HepG2 (cell line): ENCODE measurements around the gene RILPL1. TPM values are rescaled to one million over a fixed set of nuclear protein-coding genes. Genes with fewer than 3 reads are reported as not detected.

ENCODE experiments used
- CBX2 ChIP-seq, 2 experiments: fragments of 200-600 bp in 1 of 2; sonication (generic); formaldehyde crosslinking in 1 of 2; IDR thresholded peaks; 2 replicates each; pipeline versions ENCODE4 v1.7.0 to v1.8.1; 2018 to 2022; ENCODE audit warnings: low read depth in 2 of 2, low read length in 1 of 2, mild to moderate bottlenecking in 1 of 2, missing genetic modification reagents in 1 of 2
- ELF4 ChIP-seq: sonication (generic); formaldehyde crosslinking; IDR thresholded peaks from 2 replicates; pipeline ENCODE4 v1.5.0; 2020; ENCODE audit warnings: missing genetic modification reagents, mild to moderate bottlenecking, moderate library complexity, borderline replicate concordance
- FOXO1 ChIP-seq: sonication (generic); formaldehyde crosslinking; IDR thresholded peaks from 2 replicates; pipeline ENCODE4 v1.4.0; 2020; ENCODE audit warnings: missing genetic modification reagents
- HDAC2 ChIP-seq: sonication (generic); formaldehyde crosslinking; IDR thresholded peaks from 2 replicates; pipeline ENCODE4 v1.4.0; 2020; ENCODE audit warnings: missing genetic modification reagents
- KAT8 ChIP-seq: IDR thresholded peaks from 2 replicates; pipeline ENCODE4 v1.6.1; 2016; ENCODE audit warnings: missing genetic modification reagents, missing compliant biosample characterization
- MAX ChIP-seq: IDR thresholded peaks from 2 replicates; pipeline ENCODE4 v1.6.1; 2012; ENCODE audit warnings: inconsistent platforms
- NCOA2 ChIP-seq: sonication (generic); formaldehyde crosslinking; IDR thresholded peaks from 2 replicates; pipeline ENCODE4 v1.8.0; 2022; ENCODE audit warnings: inconsistent platforms
- NFYB ChIP-seq: sonication (generic); formaldehyde crosslinking; IDR thresholded peaks from 2 replicates; pipeline ENCODE4 v1.4.0; 2020; ENCODE audit warnings: missing genetic modification reagents
- PATZ1 ChIP-seq: sonication (generic); formaldehyde crosslinking; IDR thresholded peaks from 2 replicates; pipeline ENCODE4 v1.4.0; 2020; ENCODE audit warnings: missing genetic modification reagents
- PHF21A ChIP-seq: sonication (generic); formaldehyde crosslinking; IDR thresholded peaks from 2 replicates; pipeline ENCODE4 v1.5.0; 2020; ENCODE audit warnings: mild to moderate bottlenecking, missing genetic modification reagents
- POGK ChIP-seq: sonication (generic); formaldehyde crosslinking; conservative IDR thresholded peaks from 2 replicates; pipeline ENCODE4 v1.8.0; 2022; ENCODE audit warnings: mild to moderate bottlenecking, moderate library complexity, missing genetic modification reagents
- SIN3A ChIP-seq: IDR thresholded peaks from 2 replicates; pipeline ENCODE4 v1.6.1; 2011; ENCODE audit warnings: low read depth, mild to moderate bottlenecking, control low read depth, low read length, borderline replicate concordance
- SNAPC2 ChIP-seq: sonication (generic); formaldehyde crosslinking; IDR thresholded peaks from 2 replicates; pipeline ENCODE4 v1.8.1; 2022; ENCODE audit warnings: mild to moderate bottlenecking, missing genetic modification reagents
- TSC22D2 ChIP-seq: sonication (generic); formaldehyde crosslinking; IDR thresholded peaks from 2 replicates; pipeline ENCODE4 v1.5.1; 2020; ENCODE audit warnings: missing genetic modification reagents, mild to moderate bottlenecking, borderline replicate concordance
- ZBTB49 ChIP-seq: sonication (generic); formaldehyde crosslinking; IDR thresholded peaks from 2 replicates; pipeline ENCODE4 v1.4.0; 2020; ENCODE audit warnings: missing genetic modification reagents, borderline replicate concordance
- ZNF292 ChIP-seq: sonication (generic); formaldehyde crosslinking; IDR thresholded peaks from 2 replicates; pipeline ENCODE4 v1.8.1; 2022; ENCODE audit warnings: mild to moderate bottlenecking, low read depth, missing genetic modification reagents, borderline replicate concordance
- ZNF597 ChIP-seq: sonication (generic); formaldehyde crosslinking; IDR thresholded peaks from 2 replicates; pipeline ENCODE4 v1.5.0; 2020; ENCODE audit warnings: missing genetic modification reagents
- ZNF691 ChIP-seq: sonication (generic); formaldehyde crosslinking; IDR thresholded peaks from 2 replicates; pipeline ENCODE4 v1.4.0; 2020; ENCODE audit warnings: missing genetic modification reagents, low read depth, mild to moderate bottlenecking, borderline replicate concordance
- polyA plus RNA-seq, 8 experiments: library from polyadenylated mRNA; depleted of rRNA in 3 of 8; stranded (reverse) in 7 of 8; unstranded in 1 of 8; fragments of >200 nt; fragmentation: Illumina TruSeq in 4 of 8; extraction: Trizol in 4 of 8; gene quantifications; 2 replicates each; pipeline versions ENCODE4 v1.2.1 to v1.2.3, GENCODE V29; 2011 to 2016; ENCODE audit warnings: low read depth in 4 of 8, missing spikeins in 1 of 8, mixed read lengths in 1 of 8; ENCODE audit not compliant: insufficient read depth in 1 of 8
- total RNA-seq, 5 experiments: library from RNA; depleted of rRNA; stranded (reverse); fragments of >200 nt; fragmentation: Illumina TruSeq; extraction: Trizol; gene quantifications; 2 replicates each; pipeline ENCODE4 v1.2.3, GENCODE V29; 2016; ENCODE audit warnings: low read depth in 1 of 5

Gene RILPL1
- total and polyA plus RNA-seq, 2 of the 13 experiments (the other 11 are each of a cell fraction or from before 2014, with no cell fraction given) = 5.8 to 28.4 TPM

- peak; percentile 61 for TF ChIP-seq PATZ1 (CRISPR knock-in tag)
- no peak for TF ChIP-seq FOXO1
- peak; percentile 80 for TF ChIP-seq HDAC2 (CRISPR knock-in tag)
- TF ChIP-seq MAX = peak; percentile 69
- TF ChIP-seq PHF21A (CRISPR knock-in tag) = peak; percentile 63; the same call in 1 of the 2 replicates
- 0 out of 2 replicates have a peak, but pooled peaks have one; percentile 34 for TF ChIP-seq POGK (CRISPR knock-in tag)
- no peak for TF ChIP-seq TSC22D2 (CRISPR knock-in tag)
- no peak for TF ChIP-seq ZBTB49
- TF ChIP-seq ZNF597 (CRISPR knock-in tag) = no peak
- peak; percentile 71; the same call in 1 of the 2 replicates for TF ChIP-seq SIN3A
- peak; percentile 72; the same call in 1 of the 2 replicates for TF ChIP-seq ZNF292
- TF ChIP-seq SNAPC2 (CRISPR knock-in tag) = no peak
- TF ChIP-seq KAT8 (CRISPR knock-in tag) = peak; percentile 48; the same call in 1 of the 2 replicates
- no peak for TF ChIP-seq CBX2 (IDR thresholded peaks at IDR 0.05; ENCODE audit: low read depth, low read length)
- TF ChIP-seq CBX2 (CRISPR knock-in tag; IDR thresholded peaks at IDR 0.05; ENCODE audit: low read depth) = no peak
- no peak for TF ChIP-seq NFYB
- TF ChIP-seq ELF4 (CRISPR knock-in tag) = no peak
- no peak for TF ChIP-seq ZNF691 (CRISPR knock-in tag)
- 0 out of 2 replicates have a peak, but pooled peaks have one; percentile 23 for TF ChIP-seq NCOA2
Measured at GRCh38 chr12:123519141-123520001, 14.1 kb downstream of the RILPL1 start (continued).
